AG09309 (cell line): ENCODE results near the gene AKAP10.

Experiments used
- DNase-seq: peaks from one replicate; pipeline ENCODE4 v3.0.0-alpha.2; 2010; ENCODE audit warnings: low read depth
- H3K4me3 ChIP-seq: 2 replicates; pipeline ENCODE4 v1.5.1; 2011; ENCODE audit warnings: mild to moderate bottlenecking, low read depth, low read length, moderate library complexity; ENCODE audit not compliant: control insufficient read depth
- CTCF ChIP-seq: IDR thresholded peaks from 2 replicates; pipeline ENCODE4 v1.5.1; 2011; ENCODE audit warnings: mild to moderate bottlenecking, low read depth, low read length, inconsistent platforms; ENCODE audit not compliant: insufficient read depth, control insufficient read depth; ENCODE audit errors: missing control alignments

AKAP10 gene

GRCh38 chr17:19948116-19948943 lies 29.3 kb downstream of the AKAP10 start:
- H3K4me3 ChIP-seq, result no peak overlapping the region
- TF ChIP-seq CTCF, result no peak
- no peak for DNase-seq

DNA sequence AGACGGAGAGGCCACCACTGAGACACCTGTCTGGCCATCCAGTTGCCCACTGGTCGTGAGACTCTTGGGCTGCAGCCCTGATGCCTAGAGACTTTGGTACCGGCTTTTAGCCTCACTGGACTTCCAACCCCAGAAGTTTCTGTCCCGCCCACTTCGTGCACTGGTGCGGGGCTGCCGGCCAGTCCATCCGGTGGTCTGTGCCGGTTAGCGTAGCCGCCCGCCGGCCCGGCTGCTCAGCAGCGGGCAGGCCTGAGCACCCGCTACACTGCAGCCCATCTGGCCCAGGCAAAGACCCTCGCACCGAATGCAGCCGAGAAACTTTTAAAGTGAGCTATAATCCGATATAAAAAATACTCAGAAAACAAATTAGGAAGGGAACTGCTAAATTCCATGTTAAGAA lies 30.7 kb downstream of the AKAP10 start:
- no peak for DNase-seq
- no peak for TF ChIP-seq CTCF
- no peak overlapping the region for H3K4me3 ChIP-seq

GRCh38 chr17:19945009-19945626 lies 32.5 kb downstream of the AKAP10 start:
- H3K4me3 ChIP-seq, result no peak overlapping the region
- DNase-seq, result no peak
- no peak for TF ChIP-seq CTCF

GRCh38 chr17:19943599-19943998 lies 34.0 kb downstream of the AKAP10 start:
- no peak overlapping the region for H3K4me3 ChIP-seq

DNA sequence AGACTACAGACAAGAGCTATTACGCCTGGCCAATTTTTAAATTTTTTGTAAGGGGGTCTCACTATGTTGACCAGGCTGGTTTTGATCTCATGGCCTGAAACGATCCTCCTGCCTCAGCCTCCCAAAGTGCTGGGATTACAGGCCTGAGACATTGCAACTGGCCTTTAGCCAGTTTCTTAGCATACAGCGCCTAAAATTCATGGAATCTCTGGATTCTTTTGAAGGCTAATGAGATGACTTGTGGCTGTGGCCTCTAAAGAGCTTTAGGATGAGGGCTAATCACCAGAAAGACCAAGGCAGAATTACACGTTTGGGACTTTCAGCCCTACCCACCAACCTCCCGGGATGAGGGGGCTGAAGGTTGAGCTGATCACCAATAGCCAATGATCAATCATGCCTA lies 34.6 kb downstream of the AKAP10 start:
- no peak for DNase-seq
- TF ChIP-seq CTCF, result no peak

More at GRCh38 chr17:19943599-19943998, 34.0 kb downstream of the AKAP10 start:
- no peak for DNase-seq
- TF ChIP-seq CTCF, result no peak

GRCh38 chr17:19940722-19941464 lies 36.7 kb downstream of the AKAP10 start:
- DNase-seq, result peak; percentile 49
- no peak overlapping the region for H3K4me3 ChIP-seq
- no peak for TF ChIP-seq CTCF

More for the DNA sequence above, 34.6 kb downstream of the AKAP10 start:
- no peak overlapping the region for H3K4me3 ChIP-seq
